ENCODE measurements around the gene NEK6.

NEK6 gene

GRCh38 chr9:124394167-124394566 is 136.4 kb downstream of the NEK6 start:
- no peak for DNase-seq (ENCODE audit: low read depth, low spot score)
- Histone ChIP-seq H3K4me1 (ENCODE audit: insufficient read depth, insufficient read length) (peaks cover 8% of the 10 kb centered on the region), H3K36me3 (ENCODE audit: insufficient read depth, insufficient read length, low read length) (peaks cover 54% of the 10 kb centered on the region)

GRCh38 chr9:124394596-124394995 is 136.8 kb downstream of the NEK6 start:
- Histone ChIP-seq H3K36me3 (ENCODE audit: insufficient read depth, insufficient read length, low read length) (peaks cover 55% of the 10 kb centered on the region), H3K9ac (ENCODE audit: insufficient read length, low read depth) (no peak overlapping the region), H3K9me3 (ENCODE audit: insufficient read depth, low read length) (no peaks in the 10 kb centered on the region), H3K4me1 (ENCODE audit: insufficient read depth, insufficient read length) (peaks cover 12% of the 10 kb centered on the region), H3K27me3 (ENCODE audit: insufficient read depth, insufficient read length) (no peaks in the 10 kb centered on the region), H3K4me3 (ENCODE audit: insufficient read length, low read depth) (no peak overlapping the region)
- TF ChIP-seq SUZ12 (IDR thresholded peaks at IDR 0.05; ENCODE audit: extremely low read depth, insufficient read depth, insufficient read length) (no peak), YY1 (IDR thresholded peaks at IDR 0.05; ENCODE audit: insufficient read depth, insufficient read length) (no peak), ZNF274 (IDR thresholded peaks at IDR 0.05; ENCODE audit: low read depth, low read length) (no peak)
- DNase-seq (ENCODE audit: low read depth, low spot score): no peak

More at GRCh38 chr9:124394167-124394566, 136.4 kb downstream of the NEK6 start:
- Histone ChIP-seq H3K27me3 (ENCODE audit: insufficient read depth, insufficient read length) (no peaks in the 10 kb centered on the region), H3K9me3 (ENCODE audit: insufficient read depth, low read length) (no peaks in the 10 kb centered on the region), H3K9ac (ENCODE audit: insufficient read length, low read depth) (no peak overlapping the region), H3K4me3 (ENCODE audit: insufficient read length, low read depth) (no peak overlapping the region)
- no peak for TF ChIP-seq SUZ12 (IDR thresholded peaks at IDR 0.05; ENCODE audit: extremely low read depth, insufficient read depth, insufficient read length)

GRCh38 chr9:124395826-124396225 is 138.1 kb downstream of the NEK6 start:
- no peak for DNase-seq (ENCODE audit: low read depth, low spot score)
- Histone ChIP-seq H3K9me3 (ENCODE audit: insufficient read depth, low read length) (no peaks in the 10 kb centered on the region), H3K36me3 (ENCODE audit: insufficient read depth, insufficient read length, low read length) (peaks cover 66% of the 10 kb centered on the region), H3K9ac (ENCODE audit: insufficient read length, low read depth) (no peak overlapping the region), H3K27me3 (ENCODE audit: insufficient read depth, insufficient read length) (no peaks in the 10 kb centered on the region), H3K4me1 (ENCODE audit: insufficient read depth, insufficient read length) (peaks cover 21% of the 10 kb centered on the region), H3K4me3 (ENCODE audit: insufficient read length, low read depth) (no peak overlapping the region)
- no peak for TF ChIP-seq ZNF274 (IDR thresholded peaks at IDR 0.05; ENCODE audit: low read depth, low read length)
- TF ChIP-seq YY1 (IDR thresholded peaks at IDR 0.05; ENCODE audit: insufficient read depth, insufficient read length): no peak
- TF ChIP-seq SUZ12 (IDR thresholded peaks at IDR 0.05; ENCODE audit: extremely low read depth, insufficient read depth, insufficient read length): no peak

GRCh38 chr9:124398191-124398935 is 140.6 kb downstream of the NEK6 start:
- Histone ChIP-seq H3K36me3 (ENCODE audit: insufficient read depth, insufficient read length, low read length) (peaks cover 78% of the 10 kb centered on the region), H3K4me1 (ENCODE audit: insufficient read depth, insufficient read length) (peaks cover 15% of the 10 kb centered on the region), H3K4me3 (ENCODE audit: insufficient read length, low read depth) (no peak overlapping the region), H3K9ac (ENCODE audit: insufficient read length, low read depth) (no peak overlapping the region), H3K9me3 (ENCODE audit: insufficient read depth, low read length) (no peaks in the 10 kb centered on the region), H3K27me3 (ENCODE audit: insufficient read depth, insufficient read length) (no peaks in the 10 kb centered on the region)
- TF ChIP-seq ZNF274 (IDR thresholded peaks at IDR 0.05; ENCODE audit: low read depth, low read length) (no peak), YY1 (IDR thresholded peaks at IDR 0.05; ENCODE audit: insufficient read depth, insufficient read length) (no peak), SUZ12 (IDR thresholded peaks at IDR 0.05; ENCODE audit: extremely low read depth, insufficient read depth, insufficient read length) (no peak)
- DNase-seq (ENCODE audit: low read depth, low spot score): no peak

- no peaks in the 10 kb centered on the region for H3K9me3 ChIP-seq (ENCODE audit: insufficient read depth, low read length)
- no peak for DNase-seq (ENCODE audit: low read depth, low spot score)
- no peaks in the 10 kb centered on the region for H3K27me3 ChIP-seq (ENCODE audit: insufficient read depth, insufficient read length)
- peaks cover 81% of the 10 kb centered on the region for H3K36me3 ChIP-seq (ENCODE audit: insufficient read depth, insufficient read length, low read length)
- TF ChIP-seq YY1 (IDR thresholded peaks at IDR 0.05; ENCODE audit: insufficient read depth, insufficient read length): no peak
- no peak for TF ChIP-seq ZNF274 (IDR thresholded peaks at IDR 0.05; ENCODE audit: low read depth, low read length)
- TF ChIP-seq SUZ12 (IDR thresholded peaks at IDR 0.05; ENCODE audit: extremely low read depth, insufficient read depth, insufficient read length): no peak
- peak overlapping the region; percentile 52 for H3K9ac ChIP-seq (ENCODE audit: insufficient read length, low read depth)
- peaks cover 15% of the 10 kb centered on the region for H3K4me1 ChIP-seq (ENCODE audit: insufficient read depth, insufficient read length)
- no peak overlapping the region for H3K4me3 ChIP-seq (ENCODE audit: insufficient read length, low read depth)
Observed at GRCh38 chr9:124399323-124399967, 141.7 kb downstream of the NEK6 start.

- Histone ChIP-seq H3K9me3 (ENCODE audit: insufficient read depth, low read length) (no peaks in the 10 kb centered on the region), H3K36me3 (ENCODE audit: insufficient read depth, insufficient read length, low read length) (peaks cover 80% of the 10 kb centered on the region), H3K4me1 (ENCODE audit: insufficient read depth, insufficient read length) (peaks cover 15% of the 10 kb centered on the region), H3K9ac (ENCODE audit: insufficient read length, low read depth) (peak overlapping the region; percentile 52), H3K4me3 (ENCODE audit: insufficient read length, low read depth) (no peak overlapping the region), H3K27me3 (ENCODE audit: insufficient read depth, insufficient read length) (no peaks in the 10 kb centered on the region)
- TF ChIP-seq YY1 (IDR thresholded peaks at IDR 0.05; ENCODE audit: insufficient read depth, insufficient read length): no peak
- no peak for TF ChIP-seq SUZ12 (IDR thresholded peaks at IDR 0.05; ENCODE audit: extremely low read depth, insufficient read depth, insufficient read length)
- no peak for TF ChIP-seq ZNF274 (IDR thresholded peaks at IDR 0.05; ENCODE audit: low read depth, low read length)
- DNase-seq (ENCODE audit: low read depth, low spot score): no peak
Observed at GRCh38 chr9:124399968-124400940, 142.5 kb downstream of the NEK6 start.

Data from NT2/D1 (cell line).